ENCODE data around the gene PRXL2B. TPM values are rescaled to one million over a fixed set of nuclear protein-coding genes. Genes with fewer than 3 reads are reported as not detected.

The PRXL2B gene
- total RNA-seq, 1 experiment from 2014 or later, result 40.7 TPM

- H3K4ac ChIP-seq (ENCODE audit: low read depth, low read length), result no peak overlapping the region
- no peak overlapping the region for H2AK5ac ChIP-seq (ENCODE audit: insufficient read length, low read length)
- no peaks in the 10 kb centered on the region for H3K36me3 Mint-ChIP-seq (ENCODE audit: insufficient read depth in 1 of 3, low read depth in 3 of 3)
- H3K9ac ChIP-seq (ENCODE audit: extremely low read depth, insufficient read length, low read length), result no peak overlapping the region
- no peak overlapping the region for H2BK20ac ChIP-seq (ENCODE audit: low read depth, low read length, poor library complexity, severe bottlenecking)
- H3K9me3 Mint-ChIP-seq, result peaks cover 3 to 9% of the 10 kb centered on the region in 2 experiments; a peak in 3 of 5 replicates
- H3K4me2 ChIP-seq (ENCODE audit: insufficient read depth, insufficient read length, low read length), result no peak overlapping the region
- H3K18ac ChIP-seq (ENCODE audit: insufficient read length, low read depth, low read length), result no peak overlapping the region
- no peaks in the 10 kb centered on the region for H4K20me1 ChIP-seq (ENCODE audit: control insufficient read depth, insufficient read depth, insufficient read length)
- H2BK5ac ChIP-seq (ENCODE audit: insufficient read length, low read length), result no peak overlapping the region
- H4K8ac ChIP-seq (replicated peaks; ENCODE audit: insufficient read length, low read depth, low read length), result no peak overlapping the region
- no peak overlapping the region for H3T11ph ChIP-seq (ENCODE audit: low read length)
- H4K91ac ChIP-seq (ENCODE audit: insufficient read length, low read depth, low read length), result no peak overlapping the region
- no peak overlapping the region for H3K27ac ChIP-seq (ENCODE audit: insufficient read length, low read depth, low read length)
- no peak overlapping the region for H2BK15ac ChIP-seq (ENCODE audit: low read depth, low read length)
- TF ChIP-seq CTCF (conservative IDR thresholded peaks at IDR 0.05), result no peak
- no peaks in the 10 kb centered on the region for H3K9me3 ChIP-seq (ENCODE audit: control insufficient read depth, low read depth, low read length)
- no peaks in the 10 kb centered on the region for H3K79me1 ChIP-seq (ENCODE audit: insufficient read depth, low read depth, low read length, poor library complexity, severe bottlenecking)
- H2AFZ ChIP-seq (ENCODE audit: low read length), result no peak overlapping the region
- H4K5ac ChIP-seq (ENCODE audit: insufficient read length, low read depth, low read length), result no peak overlapping the region
- no peaks in the 10 kb centered on the region for H3K27me3 ChIP-seq (ENCODE audit: insufficient read depth, low read length)
- no peaks in the 10 kb centered on the region for H3K4me1 Mint-ChIP-seq
- no peak overlapping the region for H3K4me3 Mint-ChIP-seq
- no peak overlapping the region for H3K23ac ChIP-seq (ENCODE audit: insufficient read length, low read depth, low read length)
- H3K27me3 Mint-ChIP-seq (ENCODE audit: low read depth), result peaks cover 25% of the 10 kb centered on the region
- no peaks in the 10 kb centered on the region for H3K79me2 ChIP-seq (ENCODE audit: insufficient read depth, low read length)
- no peaks in the 10 kb centered on the region for H3K23me2 ChIP-seq (ENCODE audit: insufficient read length, low read depth, low read length, poor library complexity, severe bottlenecking)
- H2BK12ac ChIP-seq (ENCODE audit: insufficient read length, low read depth, low read length), result no peak overlapping the region
- whole genome bisulfite sequencing (ENCODE audit: extremely low coverage, insufficient read length, low lambda C conversion rate), result no CpG with 5 or more reads among the region's 15 CpGs
- no peaks in the 10 kb centered on the region for H3K4me1 ChIP-seq (ENCODE audit: insufficient read depth, low read length)
- no peak overlapping the region; the same call in 1 of the 2 replicates for H3K14ac ChIP-seq (ENCODE audit: insufficient read depth, low read length)
- DNase-seq, result no peak
- H2BK120ac ChIP-seq (ENCODE audit: low read depth, low read length, poor library complexity, severe bottlenecking), result no peak overlapping the region
- no peak overlapping the region for H3K56ac ChIP-seq (ENCODE audit: insufficient read length, low read depth, low read length)
- H3K27ac Mint-ChIP-seq, result peak overlapping the region in 1 of 3 experiments; percentile 44; a peak in 1 of 7 replicates
Measured at GRCh38 chr1:2602311-2602835, 15.8 kb downstream of the PRXL2B start.
